ENCODE data around the gene CFAP65.
A peak's percentile ranks its signal among the peaks of the same experiment; 100 is the strongest.

Gene CFAP65

GRCh38 chr2:218990612-218991011 lies 50.7 kb downstream of the CFAP65 start:
- no peak for DNase-seq

- no peak for DNase-seq
Measured at GRCh38 chr2:218990052-218990451, 51.3 kb downstream of the CFAP65 start.

GRCh38 chr2:218988650-218989049 lies 52.7 kb downstream of the CFAP65 start:
- no peak for DNase-seq

- no peak for DNase-seq
Measured at GRCh38 chr2:218988164-218988563, 53.2 kb downstream of the CFAP65 start.

GRCh38 chr2:218986148-218986761 lies 55.1 kb downstream of the CFAP65 start:
- DNase-seq = no peak

GRCh38 chr2:218985325-218986091 lies 55.8 kb downstream of the CFAP65 start:
- DNase-seq = no peak

GRCh38 chr2:218985021-218985324 lies 56.3 kb downstream of the CFAP65 start, which contains the start of gene FEV:
FEV (minus strand) TSS chr2:218985184; CDS start chr2:218985075, 109 bp downstream.
- no peak for DNase-seq

- DNase-seq = no peak
Measured at GRCh38 chr2:218984239-218985020, 56.9 kb downstream of the CFAP65 start.

GRCh38 chr2:218983934-218984238 lies 57.4 kb downstream of the CFAP65 start:
- no peak for DNase-seq

GRCh38 chr2:218983263-218983933 lies 57.9 kb downstream of the CFAP65 start:
- DNase-seq = no peak

GRCh38 chr2:218982586-218983262 lies 58.6 kb downstream of the CFAP65 start:
- DNase-seq = no peak

GRCh38 chr2:218981881-218982585 lies 59.3 kb downstream of the CFAP65 start:
- no peak for DNase-seq

GRCh38 chr2:218981390-218981880 lies 59.9 kb downstream of the CFAP65 start:
- DNase-seq = no peak

- no peak for DNase-seq
Measured at GRCh38 chr2:218980735-218981389, 60.5 kb downstream of the CFAP65 start.

- DNase-seq = peak; percentile 72
Measured at GRCh38 chr2:218979846-218980734, 61.2 kb downstream of the CFAP65 start.

GRCh38 chr2:218975060-218975777 lies 66.1 kb downstream of the CFAP65 start:
- no peak for DNase-seq

GRCh38 chr2:218970894-218971293 lies 70.4 kb downstream of the CFAP65 start:
- no peak for DNase-seq

- DNase-seq = peak; percentile 60
Measured at GRCh38 chr2:218964041-218964771, 77.1 kb downstream of the CFAP65 start.

GRCh38 chr2:218963601-218964000 lies 77.7 kb downstream of the CFAP65 start:
- no peak for DNase-seq

Measured in NCI-H774 (cell line).